ENCODE results near the gene TFF2. TPM values are rescaled to one million over a fixed set of nuclear protein-coding genes. Genes with fewer than 3 reads are reported as not detected.

Gene TFF2
- polyA plus RNA-seq (2014; cell fraction: cytosol; rRNA removed), result not detected in 2 replicates
- not detected in 2 replicates for polyA plus RNA-seq (2014; cell fraction: nucleus; rRNA removed)

GRCh38 chr21:42350927-42351426 lies at the start of gene TFF2:
TSS of gene TFF2 (minus strand) at chr21:42350994. CDS start at chr21:42350957, 37 bp downstream.
- no peak for DNase-seq (ENCODE audit: low spot score)

GRCh38 chr21:42400525-42400924 lies 49.7 kb upstream of the TFF2 start:
- DNase-seq (ENCODE audit: low spot score), result no peak

- no peak for DNase-seq (ENCODE audit: low spot score)
Observed at GRCh38 chr21:42398436-42399028, 47.7 kb upstream of the TFF2 start.

- DNase-seq (ENCODE audit: low spot score), result no peak
Observed at GRCh38 chr21:42397746-42398394, 47.1 kb upstream of the TFF2 start.

- DNase-seq (ENCODE audit: low spot score), result no peak
Observed at GRCh38 chr21:42396799-42397745, 46.3 kb upstream of the TFF2 start.

- DNase-seq (ENCODE audit: low spot score), result no peak
Observed at GRCh38 chr21:42395905-42396651, 45.3 kb upstream of the TFF2 start, which contains the start of gene TMPRSS3. TSS of gene TMPRSS3 (minus strand) at chr21:42396052. CDS start at chr21:42395417, 635 bp downstream.

- DNase-seq (ENCODE audit: low spot score), result no peak
Observed at GRCh38 chr21:42395302-42395701, 44.5 kb upstream of the TFF2 start.

GRCh38 chr21:42393443-42393950 lies 42.7 kb upstream of the TFF2 start:
- no peak for DNase-seq (ENCODE audit: low spot score)

- DNase-seq (ENCODE audit: low spot score), result no peak
Observed at GRCh38 chr21:42392731-42393442, 42.1 kb upstream of the TFF2 start.

- DNase-seq (ENCODE audit: low spot score), result no peak
Observed at GRCh38 chr21:42391297-42391696, 40.5 kb upstream of the TFF2 start.

GRCh38 chr21:42390696-42391095 lies 39.9 kb upstream of the TFF2 start:
- DNase-seq (ENCODE audit: low spot score), result no peak

- no peak for DNase-seq (ENCODE audit: low spot score)
Observed at GRCh38 chr21:42390193-42390592, 39.4 kb upstream of the TFF2 start.

- no peak for DNase-seq (ENCODE audit: low spot score)
Observed at GRCh38 chr21:42389449-42389835, 38.6 kb upstream of the TFF2 start.

GRCh38 chr21:42388740-42389448 lies 38.1 kb upstream of the TFF2 start:
- DNase-seq (ENCODE audit: low spot score), result no peak

- DNase-seq (ENCODE audit: low spot score), result no peak
Observed at GRCh38 chr21:42387843-42388340, 37.1 kb upstream of the TFF2 start.

GRCh38 chr21:42387164-42387563 lies 36.4 kb upstream of the TFF2 start:
- DNase-seq (ENCODE audit: low spot score), result no peak

- no peak for DNase-seq (ENCODE audit: low spot score)
Observed at GRCh38 chr21:42386034-42386591, 35.3 kb upstream of the TFF2 start.

GRCh38 chr21:42385619-42386018 lies 34.8 kb upstream of the TFF2 start:
- no peak for DNase-seq (ENCODE audit: low spot score)

- no peak for DNase-seq (ENCODE audit: low spot score)
Observed at GRCh38 chr21:42384989-42385388, 34.2 kb upstream of the TFF2 start.
